Measurements from ENCODE around the gene ZG16. TPM values are rescaled to one million over a fixed set of nuclear protein-coding genes. Genes with fewer than 3 reads are reported as not detected.

ZG16 gene
- total RNA-seq, 1 experiment from 2014 or later, result not detected

DNA sequence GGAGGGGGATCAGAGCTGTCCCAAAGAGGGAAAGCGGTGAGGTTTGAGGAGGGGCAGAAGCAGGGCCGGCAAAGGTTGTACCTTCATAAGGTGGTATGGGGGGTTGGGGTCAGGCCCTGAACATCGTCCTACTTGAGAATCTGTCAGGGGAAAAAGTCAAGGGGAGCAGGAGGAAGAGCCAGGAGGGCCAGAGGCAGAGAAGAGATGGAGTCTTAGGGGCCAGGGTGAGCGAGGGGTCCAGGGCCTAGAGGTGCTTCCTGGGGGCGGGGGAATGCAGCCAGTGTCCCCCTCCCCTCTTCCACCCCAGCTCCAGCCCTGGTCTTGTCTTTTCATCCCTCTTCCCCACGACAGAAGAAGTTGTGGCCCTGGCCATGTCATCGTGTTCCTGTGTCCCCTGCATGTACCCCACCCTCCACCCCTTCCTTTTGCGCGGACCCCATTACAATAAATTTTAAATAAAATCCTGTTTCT, 32.7 kb downstream of the ZG16 start:
- H3K27ac Mint-ChIP-seq, result peak overlapping the region; percentile 95
- H3K4me1 Mint-ChIP-seq, result peaks cover 52% of the 10 kb centered on the region
- ChIA-PET CTCF (interaction anchor here (1.2 to 4.8 kb wide), 7 partner anchors 10 to 244 kb away, joined by 3 to 18 read pairs (median 6); partner anchors contain the start of genes ASPHD1, MVP and SEZ6L2), POLR2A (interaction anchor here (1.5 to 1.6 kb wide), 2 partner anchors 38 to 89 kb away, joined by 3 to 5 read pairs; partner anchors contain the start of gene SEZ6L2)
- no peaks in the 10 kb centered on the region for H3K9me3 Mint-ChIP-seq
- peaks cover 10% of the 10 kb centered on the region for H3K36me3 Mint-ChIP-seq
- peak overlapping the region; percentile 94 for H3K4me3 Mint-ChIP-seq
- TF ChIP-seq, protein P1, sequence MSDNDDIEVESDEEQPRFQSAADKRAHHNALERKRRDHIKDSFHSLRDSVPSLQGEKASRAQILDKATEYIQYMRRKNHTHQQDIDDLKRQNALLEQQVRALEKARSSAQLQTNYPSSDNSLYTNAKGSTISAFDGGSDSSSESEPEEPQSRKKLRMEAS (CRISPR knock-in tag; IDR thresholded peaks at IDR 0.05), result no peak; the same call in 1 of the 2 replicates
- TF ChIP-seq, protein P2, sequence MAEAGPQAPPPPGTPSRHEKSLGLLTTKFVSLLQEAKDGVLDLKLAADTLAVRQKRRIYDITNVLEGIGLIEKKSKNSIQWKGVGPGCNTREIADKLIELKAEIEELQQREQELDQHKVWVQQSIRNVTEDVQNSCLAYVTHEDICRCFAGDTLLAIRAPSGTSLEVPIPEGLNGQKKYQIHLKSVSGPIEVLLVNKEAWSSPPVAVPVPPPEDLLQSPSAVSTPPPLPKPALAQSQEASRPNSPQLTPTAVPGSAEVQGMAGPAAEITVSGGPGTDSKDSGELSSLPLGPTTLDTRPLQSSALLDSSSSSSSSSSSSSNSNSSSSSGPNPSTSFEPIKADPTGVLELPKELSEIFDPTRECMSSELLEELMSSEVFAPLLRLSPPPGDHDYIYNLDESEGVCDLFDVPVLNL (CRISPR knock-in tag; IDR thresholded peaks at IDR 0.05; ENCODE audit: borderline replicate concordance, low read depth), result no peak
- TF ChIP-seq FOXK1 (CRISPR knock-in tag; IDR thresholded peaks at IDR 0.05) (no peak), EMX1 (CRISPR knock-in tag; IDR thresholded peaks at IDR 0.05) (no peak), NR3C1 (CRISPR knock-in tag; conservative IDR thresholded peaks at IDR 0.05; ENCODE audit: low read depth) (no peak), ZNF671 (CRISPR knock-in tag; IDR thresholded peaks at IDR 0.05) (no peak), KAT7 (CRISPR knock-in tag; IDR thresholded peaks at IDR 0.05; ENCODE audit: borderline replicate concordance) (no peak), TEAD4 (CRISPR knock-in tag; IDR thresholded peaks at IDR 0.05) (no peak)
- no peak for DNase-seq (ENCODE audit: low spot score)
- H3K27me3 Mint-ChIP-seq (ENCODE audit: low read depth), result no peaks in the 10 kb centered on the region
- ATAC-seq, result 0 out of 2 replicates have a peak, but pooled peaks have one; percentile 0

DNA sequence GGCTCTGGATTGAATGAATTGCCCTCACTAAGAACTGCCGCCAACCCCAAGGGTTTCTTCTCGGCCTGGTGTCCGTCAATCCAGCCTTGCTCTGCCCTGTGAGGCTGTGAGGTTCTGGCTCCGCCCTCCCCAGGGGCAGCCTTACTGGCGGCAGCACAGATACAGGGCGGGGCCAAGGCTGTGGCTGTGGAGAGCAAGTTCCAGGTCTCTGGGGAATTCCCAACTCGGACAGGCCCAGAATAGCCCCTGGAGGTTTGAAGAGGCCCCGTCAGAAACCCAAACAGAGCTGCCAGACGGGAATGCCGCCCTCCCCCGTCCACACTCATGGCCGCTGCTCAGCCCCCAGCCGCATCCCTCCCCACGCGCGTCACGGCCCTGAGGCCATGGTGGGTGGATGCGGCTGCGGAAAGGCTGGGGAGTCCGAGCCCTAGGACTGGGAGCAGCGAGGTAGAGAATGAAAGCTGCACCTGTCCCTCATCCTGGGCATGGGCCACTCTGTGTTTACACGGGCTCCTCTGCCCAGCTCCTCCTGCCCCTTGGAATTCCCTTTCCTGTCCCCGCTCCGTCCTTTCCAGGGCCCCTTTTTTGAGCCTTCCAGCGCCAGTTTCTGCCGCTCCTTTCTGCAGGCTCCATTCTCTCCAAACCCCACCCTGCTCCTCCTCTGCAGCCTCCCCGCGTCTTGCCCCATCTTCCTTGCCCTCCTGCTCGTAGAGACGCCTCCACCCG, 33.3 kb downstream of the ZG16 start:
- peaks cover 10% of the 10 kb centered on the region for H3K36me3 Mint-ChIP-seq
- H3K4me1 Mint-ChIP-seq, result peaks cover 52% of the 10 kb centered on the region
- H3K27ac Mint-ChIP-seq, result peak overlapping the region; percentile 95
- no peaks in the 10 kb centered on the region for H3K9me3 Mint-ChIP-seq
- peak; percentile 98 for DNase-seq (ENCODE audit: low spot score)
- POLR2A ChIA-PET, result interaction anchor here (1.5 to 1.6 kb wide), 2 partner anchors 37 to 88 kb away, joined by 3 to 5 read pairs; partner anchors contain the start of gene SEZ6L2
- ATAC-seq, result peak; percentile 76
- H3K27me3 Mint-ChIP-seq (ENCODE audit: low read depth), result no peaks in the 10 kb centered on the region; the same call in 1 of the 2 replicates
- CTCF ChIA-PET, result interaction anchor here (0.6 to 4.8 kb wide), 11 partner anchors 9 to 244 kb away, joined by 3 to 18 read pairs (median 6); partner anchors contain the start of genes ASPHD1, KIF22, MVP and SEZ6L2
- peak overlapping the region; percentile 94 for H3K4me3 Mint-ChIP-seq
- TF ChIP-seq, protein P3, sequence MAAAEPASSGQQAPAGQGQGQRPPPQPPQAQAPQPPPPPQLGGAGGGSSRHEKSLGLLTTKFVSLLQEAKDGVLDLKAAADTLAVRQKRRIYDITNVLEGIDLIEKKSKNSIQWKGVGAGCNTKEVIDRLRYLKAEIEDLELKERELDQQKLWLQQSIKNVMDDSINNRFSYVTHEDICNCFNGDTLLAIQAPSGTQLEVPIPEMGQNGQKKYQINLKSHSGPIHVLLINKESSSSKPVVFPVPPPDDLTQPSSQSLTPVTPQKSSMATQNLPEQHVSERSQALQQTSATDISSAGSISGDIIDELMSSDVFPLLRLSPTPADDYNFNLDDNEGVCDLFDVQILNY (CRISPR knock-in tag; IDR thresholded peaks at IDR 0.05), result peak; percentile 50; the same call in 1 of the 2 replicates
- TF ChIP-seq ZNF263 (CRISPR knock-in tag; IDR thresholded peaks at IDR 0.05; ENCODE audit: low read depth), result no peak
- TF ChIP-seq, protein P4, sequence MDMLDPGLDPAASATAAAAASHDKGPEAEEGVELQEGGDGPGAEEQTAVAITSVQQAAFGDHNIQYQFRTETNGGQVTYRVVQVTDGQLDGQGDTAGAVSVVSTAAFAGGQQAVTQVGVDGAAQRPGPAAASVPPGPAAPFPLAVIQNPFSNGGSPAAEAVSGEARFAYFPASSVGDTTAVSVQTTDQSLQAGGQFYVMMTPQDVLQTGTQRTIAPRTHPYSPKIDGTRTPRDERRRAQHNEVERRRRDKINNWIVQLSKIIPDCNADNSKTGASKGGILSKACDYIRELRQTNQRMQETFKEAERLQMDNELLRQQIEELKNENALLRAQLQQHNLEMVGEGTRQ (CRISPR knock-in tag; IDR thresholded peaks at IDR 0.05), result no peak; the same call in 1 of the 2 replicates
- TF ChIP-seq, protein P2 (CRISPR knock-in tag; IDR thresholded peaks at IDR 0.05; ENCODE audit: borderline replicate concordance, low read depth), result 0 out of 2 replicates have a peak, but pooled peaks have one; percentile 9
- TF ChIP-seq ZNF219 (CRISPR knock-in tag; IDR thresholded peaks at IDR 0.05; ENCODE audit: borderline replicate concordance), result no peak
- TF ChIP-seq GRHL2 (CRISPR knock-in tag; IDR thresholded peaks at IDR 0.05; ENCODE audit: insufficient replicate concordance, severe bottlenecking), result no peak
- TF ChIP-seq ZNF317 (CRISPR knock-in tag; IDR thresholded peaks at IDR 0.05; ENCODE audit: borderline replicate concordance, low read depth), result no peak
- TF ChIP-seq, protein P5, sequence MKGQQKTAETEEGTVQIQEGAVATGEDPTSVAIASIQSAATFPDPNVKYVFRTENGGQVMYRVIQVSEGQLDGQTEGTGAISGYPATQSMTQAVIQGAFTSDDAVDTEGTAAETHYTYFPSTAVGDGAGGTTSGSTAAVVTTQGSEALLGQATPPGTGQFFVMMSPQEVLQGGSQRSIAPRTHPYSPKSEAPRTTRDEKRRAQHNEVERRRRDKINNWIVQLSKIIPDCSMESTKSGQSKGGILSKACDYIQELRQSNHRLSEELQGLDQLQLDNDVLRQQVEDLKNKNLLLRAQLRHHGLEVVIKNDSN (CRISPR knock-in tag; IDR thresholded peaks at IDR 0.05), result no peak
- TF ChIP-seq FOXP1 (CRISPR knock-in tag; IDR thresholded peaks at IDR 0.05; ENCODE audit: borderline replicate concordance), result peak; percentile 74
- no peak for TF ChIP-seq ZNF232 (CRISPR knock-in tag; IDR thresholded peaks at IDR 0.05)
- TF ChIP-seq, protein P6, sequence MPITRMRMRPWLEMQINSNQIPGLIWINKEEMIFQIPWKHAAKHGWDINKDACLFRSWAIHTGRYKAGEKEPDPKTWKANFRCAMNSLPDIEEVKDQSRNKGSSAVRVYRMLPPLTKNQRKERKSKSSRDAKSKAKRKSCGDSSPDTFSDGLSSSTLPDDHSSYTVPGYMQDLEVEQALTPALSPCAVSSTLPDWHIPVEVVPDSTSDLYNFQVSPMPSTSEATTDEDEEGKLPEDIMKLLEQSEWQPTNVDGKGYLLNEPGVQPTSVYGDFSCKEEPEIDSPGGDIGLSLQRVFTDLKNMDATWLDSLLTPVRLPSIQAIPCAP (CRISPR knock-in tag; IDR thresholded peaks at IDR 0.05), result no peak
- TF ChIP-seq, protein P7, sequence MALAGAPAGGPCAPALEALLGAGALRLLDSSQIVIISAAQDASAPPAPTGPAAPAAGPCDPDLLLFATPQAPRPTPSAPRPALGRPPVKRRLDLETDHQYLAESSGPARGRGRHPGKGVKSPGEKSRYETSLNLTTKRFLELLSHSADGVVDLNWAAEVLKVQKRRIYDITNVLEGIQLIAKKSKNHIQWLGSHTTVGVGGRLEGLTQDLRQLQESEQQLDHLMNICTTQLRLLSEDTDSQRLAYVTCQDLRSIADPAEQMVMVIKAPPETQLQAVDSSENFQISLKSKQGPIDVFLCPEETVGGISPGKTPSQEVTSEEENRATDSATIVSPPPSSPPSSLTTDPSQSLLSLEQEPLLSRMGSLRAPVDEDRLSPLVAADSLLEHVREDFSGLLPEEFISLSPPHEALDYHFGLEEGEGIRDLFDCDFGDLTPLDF (CRISPR knock-in tag; IDR thresholded peaks at IDR 0.05), result no peak
- TF ChIP-seq, protein P8, sequence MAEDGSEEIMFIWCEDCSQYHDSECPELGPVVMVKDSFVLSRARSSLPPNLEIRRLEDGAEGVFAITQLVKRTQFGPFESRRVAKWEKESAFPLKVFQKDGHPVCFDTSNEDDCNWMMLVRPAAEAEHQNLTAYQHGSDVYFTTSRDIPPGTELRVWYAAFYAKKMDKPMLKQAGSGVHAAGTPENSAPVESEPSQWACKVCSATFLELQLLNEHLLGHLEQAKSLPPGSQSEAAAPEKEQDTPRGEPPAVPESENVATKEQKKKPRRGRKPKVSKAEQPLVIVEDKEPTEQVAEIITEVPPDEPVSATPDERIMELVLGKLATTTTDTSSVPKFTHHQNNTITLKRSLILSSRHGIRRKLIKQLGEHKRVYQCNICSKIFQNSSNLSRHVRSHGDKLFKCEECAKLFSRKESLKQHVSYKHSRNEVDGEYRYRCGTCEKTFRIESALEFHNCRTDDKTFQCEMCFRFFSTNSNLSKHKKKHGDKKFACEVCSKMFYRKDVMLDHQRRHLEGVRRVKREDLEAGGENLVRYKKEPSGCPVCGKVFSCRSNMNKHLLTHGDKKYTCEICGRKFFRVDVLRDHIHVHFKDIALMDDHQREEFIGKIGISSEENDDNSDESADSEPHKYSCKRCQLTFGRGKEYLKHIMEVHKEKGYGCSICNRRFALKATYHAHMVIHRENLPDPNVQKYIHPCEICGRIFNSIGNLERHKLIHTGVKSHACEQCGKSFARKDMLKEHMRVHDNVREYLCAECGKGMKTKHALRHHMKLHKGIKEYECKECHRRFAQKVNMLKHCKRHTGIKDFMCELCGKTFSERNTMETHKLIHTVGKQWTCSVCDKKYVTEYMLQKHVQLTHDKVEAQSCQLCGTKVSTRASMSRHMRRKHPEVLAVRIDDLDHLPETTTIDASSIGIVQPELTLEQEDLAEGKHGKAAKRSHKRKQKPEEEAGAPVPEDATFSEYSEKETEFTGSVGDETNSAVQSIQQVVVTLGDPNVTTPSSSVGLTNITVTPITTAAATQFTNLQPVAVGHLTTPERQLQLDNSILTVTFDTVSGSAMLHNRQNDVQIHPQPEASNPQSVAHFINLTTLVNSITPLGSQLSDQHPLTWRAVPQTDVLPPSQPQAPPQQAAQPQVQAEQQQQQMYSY (CRISPR knock-in tag; IDR thresholded peaks at IDR 0.05), result no peak

Data from WTC11 (cell line).